ENCODE measurements around the gene MAPK10.

DNA sequence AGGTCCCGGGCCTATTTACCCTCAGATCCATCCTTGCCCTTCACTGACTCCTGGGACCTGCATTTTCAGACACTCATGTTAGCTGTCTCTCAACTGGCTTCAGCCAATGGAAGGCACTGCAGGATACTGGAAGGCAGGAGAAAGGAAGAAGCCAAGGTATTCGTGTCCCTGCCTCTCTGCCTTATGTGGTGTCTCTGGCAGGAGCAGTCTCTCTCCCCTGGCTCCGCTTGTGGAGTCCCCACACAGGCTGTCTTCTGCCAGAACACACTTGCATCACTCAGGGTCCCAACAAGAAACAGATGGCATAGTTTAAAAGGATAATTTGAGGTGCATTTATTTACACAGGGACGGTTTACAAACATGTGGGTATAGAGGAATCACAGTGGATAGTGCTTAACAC is 21.6 kb upstream of the MAPK10 start:
- TF ChIP-seq RAD21 (CRISPR knock-in tag; conservative IDR thresholded peaks at IDR 0.05 in 1 of 2, IDR thresholded peaks at IDR 0.05 in 1 of 2) (no peak), LARP7 (IDR thresholded peaks at IDR 0.05) (no peak), CTCF (IDR thresholded peaks at IDR 0.05 in 2 of 3, conservative IDR thresholded peaks at IDR 0.05 in 1 of 3; ENCODE audit: insufficient read depth in 2 of 3, low read depth in 1 of 3, low read length in 3 of 3) (no peak), HMGXB4 (CRISPR knock-in tag; IDR thresholded peaks at IDR 0.05) (no peak), FOXM1 (IDR thresholded peaks at IDR 0.05; ENCODE audit: low read depth) (no peak), FOXM1 (CRISPR knock-in tag; IDR thresholded peaks at IDR 0.05; ENCODE audit: low read depth) (no peak), ZNF76 (CRISPR knock-in tag; IDR thresholded peaks at IDR 0.05; ENCODE audit: borderline replicate concordance) (no peak)
- TF ChIP-seq, protein P1, sequence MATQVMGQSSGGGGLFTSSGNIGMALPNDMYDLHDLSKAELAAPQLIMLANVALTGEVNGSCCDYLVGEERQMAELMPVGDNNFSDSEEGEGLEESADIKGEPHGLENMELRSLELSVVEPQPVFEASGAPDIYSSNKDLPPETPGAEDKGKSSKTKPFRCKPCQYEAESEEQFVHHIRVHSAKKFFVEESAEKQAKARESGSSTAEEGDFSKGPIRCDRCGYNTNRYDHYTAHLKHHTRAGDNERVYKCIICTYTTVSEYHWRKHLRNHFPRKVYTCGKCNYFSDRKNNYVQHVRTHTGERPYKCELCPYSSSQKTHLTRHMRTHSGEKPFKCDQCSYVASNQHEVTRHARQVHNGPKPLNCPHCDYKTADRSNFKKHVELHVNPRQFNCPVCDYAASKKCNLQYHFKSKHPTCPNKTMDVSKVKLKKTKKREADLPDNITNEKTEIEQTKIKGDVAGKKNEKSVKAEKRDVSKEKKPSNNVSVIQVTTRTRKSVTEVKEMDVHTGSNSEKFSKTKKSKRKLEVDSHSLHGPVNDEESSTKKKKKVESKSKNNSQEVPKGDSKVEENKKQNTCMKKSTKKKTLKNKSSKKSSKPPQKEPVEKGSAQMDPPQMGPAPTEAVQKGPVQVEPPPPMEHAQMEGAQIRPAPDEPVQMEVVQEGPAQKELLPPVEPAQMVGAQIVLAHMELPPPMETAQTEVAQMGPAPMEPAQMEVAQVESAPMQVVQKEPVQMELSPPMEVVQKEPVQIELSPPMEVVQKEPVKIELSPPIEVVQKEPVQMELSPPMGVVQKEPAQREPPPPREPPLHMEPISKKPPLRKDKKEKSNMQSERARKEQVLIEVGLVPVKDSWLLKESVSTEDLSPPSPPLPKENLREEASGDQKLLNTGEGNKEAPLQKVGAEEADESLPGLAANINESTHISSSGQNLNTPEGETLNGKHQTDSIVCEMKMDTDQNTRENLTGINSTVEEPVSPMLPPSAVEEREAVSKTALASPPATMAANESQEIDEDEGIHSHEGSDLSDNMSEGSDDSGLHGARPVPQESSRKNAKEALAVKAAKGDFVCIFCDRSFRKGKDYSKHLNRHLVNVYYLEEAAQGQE (IDR thresholded peaks at IDR 0.05; ENCODE audit: borderline replicate concordance): no peak
- TF ChIP-seq, protein P1 (CRISPR knock-in tag; IDR thresholded peaks at IDR 0.05; ENCODE audit: low read depth): no peak
